ENCODE results near the gene NRXN3.

The NRXN3 gene

DNA sequence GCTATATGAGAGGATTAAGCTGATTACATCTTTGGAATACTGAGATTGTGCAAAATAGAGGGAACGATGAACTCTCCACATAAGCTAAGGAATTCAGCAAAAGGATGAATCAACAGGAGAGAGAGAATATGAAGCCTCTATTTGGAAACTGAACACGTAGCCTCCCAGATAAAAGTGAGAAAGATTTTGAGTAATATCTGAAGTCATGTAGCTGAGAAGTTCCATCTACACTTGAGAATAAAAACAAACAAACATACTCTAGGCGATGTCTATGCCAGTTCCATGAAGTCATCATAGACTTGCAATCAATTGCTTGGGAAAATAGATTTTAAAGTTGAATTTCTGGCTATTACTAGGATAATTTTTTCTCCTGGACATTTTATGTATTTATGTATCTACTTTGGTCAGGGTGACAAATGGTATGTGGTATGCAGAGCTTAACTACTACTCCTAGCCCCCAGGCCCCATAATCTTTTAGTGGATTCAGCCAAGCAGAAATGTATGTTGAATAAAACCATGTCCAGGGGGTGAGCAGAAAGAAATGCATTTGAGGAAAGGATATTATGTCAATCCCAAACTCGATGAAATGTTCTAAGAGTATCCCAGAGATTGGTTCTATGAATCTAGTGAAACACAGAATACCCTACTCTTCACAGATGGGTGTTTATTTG lies 1413.7 kb downstream of the NRXN3 start:
- DNase-seq (ENCODE audit: low spot score): no peak

GRCh38 chr14:79584679-79585078 lies 1414.5 kb downstream of the NRXN3 start:
- DNase-seq (ENCODE audit: low spot score): no peak

DNA sequence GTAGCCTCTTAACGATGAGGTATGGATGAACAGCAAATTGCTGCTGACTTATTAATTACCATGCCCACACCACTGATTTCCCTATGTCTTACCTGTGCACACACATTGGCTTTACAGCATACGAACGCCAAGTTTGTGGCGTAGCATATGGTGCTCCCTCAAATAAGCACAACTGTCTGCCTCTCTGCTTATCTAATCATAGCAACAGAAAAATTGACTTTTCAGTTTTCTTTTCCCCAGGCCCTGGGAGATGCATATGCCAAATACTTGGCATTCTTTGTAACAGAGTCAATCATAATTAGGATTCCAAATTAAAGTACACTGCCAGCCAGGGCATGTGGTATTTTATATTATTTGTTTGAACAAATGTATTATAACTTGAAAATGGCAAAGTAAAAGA lies 1415.7 kb downstream of the NRXN3 start:
- no peak for DNase-seq (ENCODE audit: low spot score)

DNA sequence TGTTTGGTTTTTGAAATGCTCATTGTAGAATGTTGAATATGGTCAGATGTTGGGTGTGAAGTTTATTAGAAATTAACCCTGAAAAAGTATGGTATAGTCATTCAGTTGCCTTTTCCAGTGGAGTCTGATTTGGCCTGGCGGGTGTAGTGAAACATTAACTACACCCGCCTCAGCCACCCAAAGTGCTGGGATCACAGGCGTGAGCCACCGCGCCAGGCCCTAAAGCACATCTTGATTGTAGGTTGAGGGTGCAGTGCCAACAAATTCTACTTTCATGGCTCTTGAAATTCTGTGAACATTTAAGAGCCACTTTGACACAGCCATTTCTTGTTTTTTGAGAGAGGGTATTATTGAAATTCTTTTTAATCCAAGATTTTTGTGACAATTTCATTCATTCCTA lies 1416.2 kb downstream of the NRXN3 start:
- DNase-seq (ENCODE audit: low spot score): no peak

- DNase-seq (ENCODE audit: low spot score): no peak
Measured at GRCh38 chr14:79586989-79587598, 1416.9 kb downstream of the NRXN3 start.

DNA sequence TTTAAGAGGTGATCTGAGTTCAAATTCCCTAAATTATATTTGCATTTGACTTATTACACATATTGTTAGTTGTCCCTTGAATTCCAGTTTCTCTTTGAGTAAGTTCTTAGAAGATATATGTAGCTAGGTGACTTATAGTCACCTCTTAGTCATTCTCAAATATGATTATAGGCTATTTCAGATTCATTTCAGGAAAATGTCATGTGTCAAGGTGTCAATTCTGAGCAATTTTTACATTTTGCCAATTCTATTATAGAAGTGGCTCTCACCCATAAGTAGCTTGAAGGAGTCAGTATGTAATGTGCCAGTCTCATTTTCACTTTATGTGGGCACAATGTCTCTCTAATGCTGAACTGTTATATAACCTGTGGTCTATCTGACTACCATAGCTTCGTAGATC lies 1417.7 kb downstream of the NRXN3 start:
- DNase-seq (ENCODE audit: low spot score): no peak

GRCh38 chr14:79588398-79588797 lies 1418.2 kb downstream of the NRXN3 start:
- DNase-seq (ENCODE audit: low spot score): no peak

DNA sequence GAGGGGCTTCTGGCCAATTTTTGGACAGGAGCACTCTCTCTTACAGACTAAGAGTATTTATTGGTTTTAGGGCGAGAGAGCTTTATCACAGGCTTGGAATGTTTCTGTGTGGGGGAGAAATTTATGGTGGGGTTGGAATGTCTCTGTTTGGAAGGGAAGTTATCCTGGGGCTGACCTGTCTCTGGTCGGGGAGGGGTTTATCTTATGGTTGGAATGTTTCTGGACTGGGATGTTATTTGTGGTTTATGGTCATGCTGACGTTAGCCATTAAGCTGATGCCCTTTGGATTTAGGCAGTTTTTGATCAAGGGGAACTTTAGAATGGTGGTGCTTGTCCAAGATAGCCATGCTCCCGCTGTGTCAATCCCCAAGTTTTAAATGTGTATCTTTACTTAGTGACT lies 1426.4 kb downstream of the NRXN3 start:
- no peak for DNase-seq (ENCODE audit: low spot score)

GRCh38 chr14:79597566-79597965 lies 1427.4 kb downstream of the NRXN3 start:
- no peak for DNase-seq (ENCODE audit: low spot score)

DNA sequence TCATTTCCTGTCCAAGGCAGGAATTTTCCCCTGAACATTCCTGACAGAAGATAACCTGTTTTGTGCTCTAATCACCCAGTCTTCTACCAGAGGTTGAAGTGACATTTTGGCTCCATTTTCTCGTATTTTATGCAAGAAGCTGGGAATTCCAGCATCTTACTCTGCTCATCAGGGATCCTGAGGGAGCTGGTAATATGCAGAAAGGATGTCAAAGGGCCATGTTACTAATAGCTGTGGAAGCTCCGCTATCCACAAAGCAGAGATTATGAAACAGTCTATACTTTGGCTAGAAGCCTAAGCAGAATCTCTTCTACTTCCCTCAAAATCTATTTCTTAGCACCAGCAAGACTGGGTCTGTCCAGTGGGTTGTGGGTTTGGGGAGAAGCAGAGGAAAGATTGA lies 1428.2 kb downstream of the NRXN3 start:
- DNase-seq (ENCODE audit: low spot score): no peak

GRCh38 chr14:79599239-79599638 lies 1429.1 kb downstream of the NRXN3 start:
- DNase-seq (ENCODE audit: low spot score): no peak

DNA sequence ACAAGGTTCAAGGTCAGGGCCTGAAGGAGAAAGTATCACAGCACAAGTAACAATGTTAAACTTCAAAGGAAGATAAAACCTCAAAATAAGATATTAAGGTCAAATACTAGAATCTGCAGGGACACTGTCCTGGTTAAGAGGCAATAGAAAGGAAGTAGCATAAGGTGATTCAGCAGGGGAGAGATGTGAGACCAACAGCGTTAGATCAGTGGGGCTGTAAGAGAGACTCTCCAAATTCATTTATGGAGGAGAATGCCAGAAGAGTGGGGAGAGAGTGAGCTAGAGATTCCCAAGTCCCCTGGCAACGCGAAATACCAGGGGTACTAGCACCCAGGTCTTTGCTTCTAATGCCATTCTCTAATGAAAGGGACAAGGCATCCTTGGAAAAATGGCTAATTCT lies 1430.2 kb downstream of the NRXN3 start:
- no peak for DNase-seq (ENCODE audit: low spot score)

- DNase-seq (ENCODE audit: low spot score): no peak
Measured at GRCh38 chr14:79601579-79601978, 1431.4 kb downstream of the NRXN3 start.

DNA sequence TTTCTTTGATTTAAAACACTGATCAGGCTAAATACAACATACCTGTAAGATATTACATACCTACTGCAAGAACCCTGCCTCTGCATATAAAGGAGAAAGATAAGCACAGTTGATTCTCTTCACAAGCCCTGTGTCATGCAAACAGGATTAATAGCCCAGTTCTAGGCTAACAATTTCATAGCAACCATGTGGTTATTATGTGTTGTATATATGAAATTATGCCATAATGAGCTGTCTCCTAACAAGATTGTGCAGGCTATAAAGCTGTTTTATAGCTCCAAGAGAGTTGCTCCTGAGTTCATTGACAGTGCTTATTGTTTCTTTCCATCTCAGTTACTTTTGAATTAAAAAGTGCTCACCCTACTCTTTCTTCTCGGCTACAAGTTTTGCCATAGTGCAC lies 1431.9 kb downstream of the NRXN3 start:
- DNase-seq (ENCODE audit: low spot score): no peak

GRCh38 chr14:79602742-79603141 lies 1432.6 kb downstream of the NRXN3 start:
- DNase-seq (ENCODE audit: low spot score): no peak

DNA sequence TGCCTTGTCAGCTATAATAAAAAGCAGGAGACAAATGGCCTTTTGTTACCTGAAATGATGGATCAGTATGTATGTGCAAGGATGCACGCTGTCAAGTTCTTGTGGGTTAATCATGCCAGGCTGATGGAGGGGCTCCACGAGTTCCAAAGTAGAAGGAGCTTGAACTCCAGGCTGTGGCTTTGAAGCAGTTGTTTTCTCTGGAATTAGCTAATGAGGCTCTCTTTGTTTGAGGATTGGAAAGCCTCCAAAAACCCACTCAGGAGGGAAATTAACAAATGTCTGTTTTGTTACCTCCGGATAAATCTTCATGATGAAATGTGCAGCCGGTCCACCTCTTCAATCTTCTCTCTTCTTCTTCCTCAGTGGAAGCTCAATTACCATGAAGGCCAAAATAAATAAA lies 1435.7 kb downstream of the NRXN3 start:
- no peak for DNase-seq (ENCODE audit: low spot score)

DNA sequence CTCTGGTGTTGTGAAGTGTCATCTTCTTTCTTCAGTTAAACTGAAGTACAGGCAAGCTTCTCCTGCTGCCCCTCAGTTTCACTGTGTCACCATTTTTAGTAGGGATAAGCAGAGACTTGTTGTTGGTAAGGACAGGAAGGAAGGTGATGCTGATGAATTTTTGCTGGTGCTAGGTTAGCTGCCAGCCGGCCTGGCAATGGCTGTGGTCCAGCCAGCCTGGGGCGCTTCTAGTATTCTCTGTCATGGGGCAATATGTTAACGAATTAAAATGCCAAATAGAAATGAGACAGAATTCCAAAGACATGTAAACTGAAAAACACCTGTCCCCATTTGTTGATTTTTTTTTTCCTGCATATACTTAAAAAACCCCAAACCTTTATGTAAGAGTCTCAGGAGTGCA lies 1438.3 kb downstream of the NRXN3 start:
- no peak for DNase-seq (ENCODE audit: low spot score)

DNA sequence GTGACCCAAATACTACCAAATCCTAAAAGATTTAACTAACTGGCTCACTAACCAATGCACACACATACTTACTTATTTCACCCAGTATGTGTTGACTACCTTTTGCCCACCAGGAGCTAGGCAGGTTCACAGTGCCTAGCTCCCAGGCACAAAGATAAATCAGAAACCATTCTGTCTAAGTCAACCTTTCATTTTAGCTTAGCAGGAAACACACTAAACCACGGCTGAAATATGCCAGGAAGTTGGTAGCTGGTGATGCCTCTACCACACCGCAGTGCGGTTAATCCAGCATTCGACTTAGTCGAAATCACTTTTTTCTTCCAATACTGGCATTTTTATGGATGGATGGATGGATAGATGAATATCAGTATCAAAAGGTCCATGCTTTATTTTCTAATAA lies 1443.5 kb downstream of the NRXN3 start:
- DNase-seq (ENCODE audit: low spot score): no peak

- DNase-seq (ENCODE audit: low spot score): no peak
Measured at GRCh38 chr14:79614448-79614847, 1444.3 kb downstream of the NRXN3 start.

GRCh38 chr14:79627058-79627457 lies 1456.9 kb downstream of the NRXN3 start:
- no peak for DNase-seq (ENCODE audit: low spot score)

- no peak for DNase-seq (ENCODE audit: low spot score)
Measured at GRCh38 chr14:79629411-79630287, 1459.5 kb downstream of the NRXN3 start.

DNA sequence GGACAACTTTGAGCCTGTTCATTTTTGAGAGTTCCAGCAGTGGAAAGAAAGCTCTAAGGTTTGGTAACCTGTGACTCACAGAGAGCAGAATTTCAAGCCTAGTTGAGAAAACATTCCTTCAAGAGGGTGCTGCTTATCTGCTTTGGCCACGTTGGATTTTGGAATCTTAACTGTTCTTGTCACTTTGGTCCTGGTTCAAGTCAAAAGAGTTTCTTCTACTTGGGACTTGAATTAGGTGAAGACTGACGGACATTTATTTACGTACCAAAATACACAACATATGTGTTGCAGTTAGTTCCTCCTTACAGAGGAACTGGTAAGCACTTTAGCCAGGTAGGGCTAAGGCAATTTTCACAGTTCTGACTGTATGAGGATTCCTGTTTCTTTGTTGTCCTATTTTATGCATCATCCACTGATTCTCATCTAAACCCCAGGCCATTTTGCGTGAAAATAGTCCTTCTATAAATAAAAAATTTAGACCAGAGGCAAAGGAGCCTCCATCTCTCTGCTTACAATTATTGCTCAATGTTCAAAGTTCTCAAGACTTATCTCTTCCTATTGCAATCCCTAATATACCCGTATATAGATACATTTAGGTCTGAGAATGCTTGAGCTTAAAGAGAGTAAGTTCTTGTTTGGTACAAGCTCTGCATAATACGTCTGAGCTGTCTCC lies 1460.3 kb downstream of the NRXN3 start:
- DNase-seq (ENCODE audit: low spot score): no peak

DNA sequence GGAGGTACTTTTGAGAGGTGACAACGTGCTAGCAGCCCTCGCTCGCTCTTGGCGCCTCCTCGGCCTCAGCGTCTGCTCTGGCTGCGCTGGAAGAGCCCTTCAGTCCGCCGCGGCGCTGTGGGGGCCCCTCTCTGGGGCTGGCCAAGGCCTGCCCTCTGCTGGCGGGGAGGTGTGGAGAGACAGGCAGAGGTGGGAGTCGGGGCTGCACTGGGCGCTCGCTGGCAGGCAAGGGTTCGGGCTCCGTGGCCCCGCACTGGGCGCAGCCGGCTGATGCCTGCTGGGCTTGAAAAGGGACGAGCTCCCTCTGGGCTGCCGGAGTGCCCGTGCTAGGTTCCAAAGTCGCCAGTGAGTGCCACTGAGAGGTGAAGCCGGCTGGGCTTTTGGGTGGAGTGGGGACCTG lies 1461.1 kb downstream of the NRXN3 start:
- no peak for DNase-seq (ENCODE audit: low spot score)

Measured in HuH-7.5 (cell line).